Neutrophil (primary cell): ENCODE data around the gene RET.

Experiments
- H3K27ac ChIP-seq: fragments of 200-600 bp; sonication (generic); 2 replicates; pipeline ENCODE4 v1.5.1; 2016; ENCODE audit warnings: mild to moderate bottlenecking, moderate library complexity
- H3K27me3 ChIP-seq: fragments of 200-600 bp; sonication (generic); 2 replicates; pipeline ENCODE4 v1.6.0; 2016; ENCODE audit warnings: mild to moderate bottlenecking
- H3K36me3 ChIP-seq: fragments of 200-600 bp; sonication (generic); 2 replicates; pipeline ENCODE4 v1.5.1; 2017
- H3K4me1 ChIP-seq, 2 experiments: fragments of 200-600 bp in 1 of 2; sonication (generic) in 1 of 2; 1 replicate in 1 of 2; 2 replicates in 1 of 2; pipeline versions ENCODE4 v1.5.1 to v1.6.1; 2013 to 2016; ENCODE audit warnings: low read depth in 1 of 2, low read length in 1 of 2, mild to moderate bottlenecking in 1 of 2, moderate library complexity in 1 of 2; ENCODE audit not compliant: control insufficient read depth in 1 of 2, insufficient read depth in 1 of 2
- H3K4me3 ChIP-seq, 2 experiments: fragments of 200-600 bp in 1 of 2; sonication (generic) in 1 of 2; 1 replicate in 1 of 2; 2 replicates in 1 of 2; pipeline ENCODE4 v1.5.1; 2013 to 2016; ENCODE audit warnings: low read depth in 1 of 2, low read length in 1 of 2, mild to moderate bottlenecking in 1 of 2, moderate library complexity in 1 of 2
- H3K9me3 ChIP-seq: fragments of 200-600 bp; sonication (generic); 2 replicates; pipeline ENCODE4 v1.5.1; 2016
- CTCF ChIP-seq: fragments of 200-600 bp; sonication (generic); IDR thresholded peaks from 2 replicates; pipeline ENCODE4 v1.5.1; 2016; ENCODE audit warnings: antibody characterized with exemption

RET gene

GRCh38 chr10:43132867-43133787, 56.3 kb downstream of the RET start:
- no peak overlapping the region for H3K4me3 ChIP-seq
- no peaks in the 10 kb centered on the region for H3K36me3 ChIP-seq
- no peaks in the 10 kb centered on the region for H3K9me3 ChIP-seq
- no peak for TF ChIP-seq CTCF
- H3K27ac ChIP-seq, result no peak overlapping the region
- H3K27me3 ChIP-seq, result no peaks in the 10 kb centered on the region
- H3K4me1 ChIP-seq, result peaks cover 10 to 12% of the 10 kb centered on the region in 2 experiments

- H3K27ac ChIP-seq, result no peak overlapping the region
- H3K4me1 ChIP-seq, result peaks cover 11 to 18% of the 10 kb centered on the region in 2 experiments
Observed at GRCh38 chr10:43134126-43134905, 57.4 kb downstream of the RET start.

GRCh38 chr10:43135064-43135463, 58.2 kb downstream of the RET start:
- Histone ChIP-seq H3K27ac (no peak overlapping the region), H3K36me3 (no peaks in the 10 kb centered on the region), H3K27me3 (no peaks in the 10 kb centered on the region), H3K9me3 (no peaks in the 10 kb centered on the region), H3K4me3 (no peak overlapping the region), H3K4me1 (peaks cover 19 to 26% of the 10 kb centered on the region in 2 experiments)
- no peak for TF ChIP-seq CTCF

More at GRCh38 chr10:43134126-43134905, 57.4 kb downstream of the RET start:
- Histone ChIP-seq H3K27me3 (no peaks in the 10 kb centered on the region), H3K36me3 (no peaks in the 10 kb centered on the region), H3K4me3 (no peak overlapping the region), H3K9me3 (no peaks in the 10 kb centered on the region)
- no peak for TF ChIP-seq CTCF

GRCh38 chr10:43135656-43136055, 58.8 kb downstream of the RET start:
- peaks cover 25 to 32% of the 10 kb centered on the region in 2 experiments for H3K4me1 ChIP-seq
- no peaks in the 10 kb centered on the region for H3K36me3 ChIP-seq
- no peak overlapping the region for H3K27ac ChIP-seq
- TF ChIP-seq CTCF, result no peak
- H3K9me3 ChIP-seq, result no peaks in the 10 kb centered on the region
- H3K4me3 ChIP-seq, result no peak overlapping the region
- no peaks in the 10 kb centered on the region for H3K27me3 ChIP-seq

- Histone ChIP-seq H3K4me1 (peaks cover 32 to 40% of the 10 kb centered on the region in 2 experiments), H3K27ac (no peak overlapping the region)
Observed at GRCh38 chr10:43136432-43136831, 59.6 kb downstream of the RET start.

More at GRCh38 chr10:43136432-43136831, 59.6 kb downstream of the RET start:
- no peak overlapping the region for H3K4me3 ChIP-seq
- no peaks in the 10 kb centered on the region for H3K9me3 ChIP-seq
- H3K36me3 ChIP-seq, result no peaks in the 10 kb centered on the region
- no peak for TF ChIP-seq CTCF
- no peaks in the 10 kb centered on the region for H3K27me3 ChIP-seq
